Neural progenitor cell (in vitro differentiated cells): Measurements from ENCODE around the gene RAB8B. TPM values are rescaled to one million over a fixed set of nuclear protein-coding genes. Genes with fewer than 3 reads are reported as not detected.

ENCODE experiments used
- DNase-seq: peaks from one replicate; pipeline ENCODE4 v3.0.0-alpha.2; 2016; ENCODE audit warnings: low spot score
- H2AFZ ChIP-seq: fragments of 200-600 bp; sonication (generic); replicated peaks from 2 replicates; pipeline ENCODE4 v1.6.1; 2016; ENCODE audit warnings: antibody characterized with exemption
- H3F3A ChIP-seq: fragments of 200-600 bp; sonication (generic); 2 replicates; pipeline ENCODE4 v1.6.1; 2016; ENCODE audit warnings: antibody characterized with exemption, low read depth
- H3K27ac ChIP-seq: fragments of 200-600 bp; sonication (generic); 2 replicates; pipeline ENCODE4 v1.5.1; 2016; ENCODE audit warnings: mild to moderate bottlenecking
- H3K27me3 ChIP-seq: fragments of 200-600 bp; sonication (generic); 2 replicates; pipeline ENCODE4 v1.6.1; 2016; ENCODE audit warnings: mild to moderate bottlenecking, moderate library complexity
- H3K36me3 ChIP-seq: fragments of 200-600 bp; sonication (generic); 2 replicates; pipeline ENCODE4 v1.5.1; 2016
- H3K4me1 ChIP-seq: fragments of 200-600 bp; sonication (generic); 2 replicates; pipeline ENCODE4 v1.6.1; 2016; ENCODE audit warnings: mixed run types
- H3K4me2 ChIP-seq: fragments of 200-600 bp; sonication (generic); 2 replicates; pipeline ENCODE4 v1.6.1; 2016
- H3K4me3 ChIP-seq: fragments of 200-600 bp; sonication (generic); 2 replicates; pipeline ENCODE4 v1.5.1; 2016
- H3K79me2 ChIP-seq: fragments of 200-600 bp; sonication (generic); 2 replicates; pipeline ENCODE4 v1.6.1; 2016; ENCODE audit warnings: low read depth
- H3K9ac ChIP-seq: fragments of 200-600 bp; sonication (generic); 2 replicates; pipeline ENCODE4 v1.6.1; 2016
- H3K9me3 ChIP-seq: fragments of 200-600 bp; sonication (generic); 2 replicates; pipeline ENCODE4 v1.5.1; 2016; ENCODE audit warnings: low read depth
- H4K20me1 ChIP-seq: fragments of 200-600 bp; sonication (generic); 2 replicates; pipeline ENCODE4 v1.6.1; 2016; ENCODE audit warnings: low read depth
- H3K27ac Mint-ChIP-seq: 3 replicates; pipeline ENCODE4 v1.8.0; 2021; ENCODE audit warnings: mixed read lengths
- H3K27me3 Mint-ChIP-seq: 2 replicates; pipeline ENCODE4 v1.8.0; 2022; ENCODE audit warnings: low read depth, mild to moderate bottlenecking, inconsistent platforms, moderate library complexity, mixed read lengths; ENCODE audit not compliant: insufficient read depth
- H3K36me3 Mint-ChIP-seq: 3 replicates; pipeline ENCODE4 v1.8.0; 2021; ENCODE audit warnings: mixed read lengths
- H3K4me1 Mint-ChIP-seq: 3 replicates; pipeline ENCODE4 v1.8.0; 2021; ENCODE audit warnings: mixed read lengths
- H3K4me3 Mint-ChIP-seq: 3 replicates; pipeline ENCODE4 v1.8.0; 2021; ENCODE audit warnings: mild to moderate bottlenecking, moderate library complexity, mixed read lengths
- H3K9me3 Mint-ChIP-seq: 3 replicates; pipeline ENCODE4 v1.8.0; 2020; ENCODE audit warnings: mixed read lengths
- EZH2 ChIP-seq: fragments of 200-600 bp; sonication (generic); IDR thresholded peaks from 2 replicates; pipeline ENCODE4 v1.6.1; 2017; ENCODE audit warnings: antibody characterized with exemption, mild to moderate bottlenecking, moderate library complexity
- EZH2phosphoT487 ChIP-seq: fragments of 200-600 bp; sonication (generic); IDR thresholded peaks from 2 replicates; pipeline ENCODE4 v1.6.1; 2017; ENCODE audit warnings: antibody characterized with exemption
- total RNA-seq: library from RNA; depleted of rRNA; stranded (reverse); fragments of >200 nt; gene quantifications from 2 replicates; pipeline ENCODE4 v1.2.3, GENCODE V29; 2015; ENCODE audit warnings: low replicate concordance
- TF ChIP-seq, protein P1 (sequence below): fragments of 200-600 bp; sonication (generic); IDR thresholded peaks from 2 replicates; pipeline ENCODE4 v1.5.1; 2017; ENCODE audit warnings: antibody characterized with exemption, mild to moderate bottlenecking

Gene RAB8B
- total RNA-seq, 1 donor from 2014 or later = 107 TPM

DNA sequence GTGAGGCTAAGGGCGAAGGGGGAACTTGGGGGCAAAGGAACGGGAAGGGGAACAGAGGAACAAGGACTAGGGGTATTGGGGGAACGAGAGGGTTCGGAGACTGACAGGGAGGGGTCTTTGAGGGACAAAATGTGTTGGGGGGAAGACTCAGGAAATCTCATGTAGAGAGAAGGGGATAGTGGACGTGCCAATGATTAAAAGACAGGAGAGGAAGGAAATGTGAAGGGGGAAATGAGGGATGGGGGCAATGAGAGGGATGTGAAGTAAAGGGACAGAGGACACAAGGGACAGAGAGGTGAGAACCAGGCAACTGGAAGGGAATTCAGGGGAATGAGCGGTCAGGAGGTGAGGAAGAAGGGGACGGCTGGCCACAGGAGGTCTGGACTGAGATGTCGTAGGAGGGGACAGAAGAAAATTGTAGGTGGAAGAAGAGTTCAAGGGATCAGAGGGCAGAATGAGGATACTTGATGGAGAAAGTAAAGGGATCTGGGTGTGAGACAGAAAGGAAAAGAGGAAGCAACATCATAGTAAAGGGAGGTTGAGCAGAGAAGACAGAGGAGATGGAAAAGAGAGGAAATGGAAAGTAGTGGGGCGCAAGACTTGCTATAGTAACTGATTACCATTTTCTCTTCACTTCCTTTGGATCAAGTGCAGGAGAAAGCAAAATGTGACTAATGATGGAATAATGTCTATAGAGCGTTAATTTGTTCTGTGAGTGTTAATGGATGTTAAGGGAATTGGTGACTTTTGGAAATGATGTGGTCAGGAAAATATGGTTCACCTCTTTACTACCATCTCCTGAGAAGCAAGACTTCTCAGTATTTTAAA is 749 bp downstream of the RAB8B start:
- Mint-ChIP-seq H3K4me1 (peaks cover 51% of the 10 kb centered on the region), H3K27ac (peak overlapping the region; percentile 16), H3K36me3 (peaks cover 2% of the 10 kb centered on the region), H3K9me3 (no peaks in the 10 kb centered on the region), H3K4me3 (peak overlapping the region; percentile 88), H3K27me3 (peaks cover 3% of the 10 kb centered on the region)
- DNase-seq = peak; percentile 47
- Histone ChIP-seq H3K27ac (no peak overlapping the region), H2AFZ (peak overlapping the region; percentile 93), H3K9me3 (no peaks in the 10 kb centered on the region), H3K79me2 (peaks cover 54% of the 10 kb centered on the region), H3K36me3 (no peaks in the 10 kb centered on the region), H3K4me2 (peak overlapping the region; percentile 78), H3K27me3 (no peaks in the 10 kb centered on the region), H3F3A (peaks cover 12% of the 10 kb centered on the region), H3K4me3 (peak overlapping the region; percentile 98), H4K20me1 (peaks cover 22% of the 10 kb centered on the region), H3K4me1 (peaks cover 35% of the 10 kb centered on the region), H3K9ac (peak overlapping the region; percentile 59)
- TF ChIP-seq, protein P1, sequence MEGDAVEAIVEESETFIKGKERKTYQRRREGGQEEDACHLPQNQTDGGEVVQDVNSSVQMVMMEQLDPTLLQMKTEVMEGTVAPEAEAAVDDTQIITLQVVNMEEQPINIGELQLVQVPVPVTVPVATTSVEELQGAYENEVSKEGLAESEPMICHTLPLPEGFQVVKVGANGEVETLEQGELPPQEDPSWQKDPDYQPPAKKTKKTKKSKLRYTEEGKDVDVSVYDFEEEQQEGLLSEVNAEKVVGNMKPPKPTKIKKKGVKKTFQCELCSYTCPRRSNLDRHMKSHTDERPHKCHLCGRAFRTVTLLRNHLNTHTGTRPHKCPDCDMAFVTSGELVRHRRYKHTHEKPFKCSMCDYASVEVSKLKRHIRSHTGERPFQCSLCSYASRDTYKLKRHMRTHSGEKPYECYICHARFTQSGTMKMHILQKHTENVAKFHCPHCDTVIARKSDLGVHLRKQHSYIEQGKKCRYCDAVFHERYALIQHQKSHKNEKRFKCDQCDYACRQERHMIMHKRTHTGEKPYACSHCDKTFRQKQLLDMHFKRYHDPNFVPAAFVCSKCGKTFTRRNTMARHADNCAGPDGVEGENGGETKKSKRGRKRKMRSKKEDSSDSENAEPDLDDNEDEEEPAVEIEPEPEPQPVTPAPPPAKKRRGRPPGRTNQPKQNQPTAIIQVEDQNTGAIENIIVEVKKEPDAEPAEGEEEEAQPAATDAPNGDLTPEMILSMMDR = no peak
- TF ChIP-seq EZH2phosphoT487 = no peak
- TF ChIP-seq EZH2 = no peak

DNA sequence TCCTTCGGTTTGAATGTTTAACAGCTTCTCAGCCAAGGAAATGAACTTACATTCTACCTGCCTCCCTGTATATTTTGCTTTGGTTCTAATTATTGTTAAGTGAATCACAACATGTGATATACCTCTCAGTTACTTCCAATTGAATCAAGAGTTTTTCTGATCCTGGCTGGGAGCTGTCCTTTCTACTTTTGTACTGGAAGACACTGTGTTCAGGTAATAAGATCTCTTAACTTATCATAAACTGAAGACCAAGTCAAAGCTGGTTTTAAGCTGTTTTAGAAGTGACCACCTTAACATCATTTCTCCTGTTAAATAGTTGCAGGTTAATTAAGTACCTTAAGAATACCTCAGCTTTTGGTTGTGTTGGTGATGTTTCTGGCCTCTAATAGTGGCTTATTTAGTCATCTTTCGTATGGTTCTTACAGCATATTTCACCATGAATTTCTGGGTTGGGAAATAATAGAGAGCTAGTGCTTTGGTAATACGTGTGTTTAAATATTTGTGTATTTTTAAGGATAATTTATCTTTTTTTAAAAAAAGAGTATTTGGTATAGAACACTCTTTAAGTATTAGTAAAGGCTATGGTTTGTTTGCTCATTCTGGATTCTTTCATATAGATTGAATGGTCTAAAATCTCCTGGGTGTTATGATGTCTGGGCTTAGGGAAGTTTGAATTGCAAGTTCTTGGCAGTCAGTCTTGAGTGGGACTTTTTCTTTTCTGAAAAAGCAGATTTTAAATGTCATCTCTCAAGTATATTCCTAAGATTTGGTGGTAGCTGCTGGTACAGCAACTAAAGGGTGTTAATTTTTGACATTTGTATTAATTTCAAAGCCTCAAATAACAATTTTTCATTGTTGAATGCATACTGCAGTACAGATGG is 1.6 kb downstream of the RAB8B start:
- Histone ChIP-seq H3K36me3 (no peaks in the 10 kb centered on the region), H3K9me3 (no peaks in the 10 kb centered on the region), H3K9ac (no peak overlapping the region), H3K4me2 (peak overlapping the region; percentile 78), H3K79me2 (peaks cover 63% of the 10 kb centered on the region), H3K27me3 (no peaks in the 10 kb centered on the region), H2AFZ (no peak overlapping the region), H3F3A (peaks cover 12% of the 10 kb centered on the region), H4K20me1 (peaks cover 27% of the 10 kb centered on the region), H3K27ac (no peak overlapping the region), H3K4me1 (peaks cover 38% of the 10 kb centered on the region), H3K4me3 (peak overlapping the region; percentile 98)
- Mint-ChIP-seq H3K27me3 (peaks cover 3% of the 10 kb centered on the region), H3K27ac (no peak overlapping the region), H3K36me3 (peaks cover 2% of the 10 kb centered on the region), H3K9me3 (no peaks in the 10 kb centered on the region), H3K4me3 (peak overlapping the region; percentile 88), H3K4me1 (peaks cover 54% of the 10 kb centered on the region)
- no peak for DNase-seq
- no peak for TF ChIP-seq EZH2
- no peak for TF ChIP-seq EZH2phosphoT487
- TF ChIP-seq, protein P1 = no peak

DNA sequence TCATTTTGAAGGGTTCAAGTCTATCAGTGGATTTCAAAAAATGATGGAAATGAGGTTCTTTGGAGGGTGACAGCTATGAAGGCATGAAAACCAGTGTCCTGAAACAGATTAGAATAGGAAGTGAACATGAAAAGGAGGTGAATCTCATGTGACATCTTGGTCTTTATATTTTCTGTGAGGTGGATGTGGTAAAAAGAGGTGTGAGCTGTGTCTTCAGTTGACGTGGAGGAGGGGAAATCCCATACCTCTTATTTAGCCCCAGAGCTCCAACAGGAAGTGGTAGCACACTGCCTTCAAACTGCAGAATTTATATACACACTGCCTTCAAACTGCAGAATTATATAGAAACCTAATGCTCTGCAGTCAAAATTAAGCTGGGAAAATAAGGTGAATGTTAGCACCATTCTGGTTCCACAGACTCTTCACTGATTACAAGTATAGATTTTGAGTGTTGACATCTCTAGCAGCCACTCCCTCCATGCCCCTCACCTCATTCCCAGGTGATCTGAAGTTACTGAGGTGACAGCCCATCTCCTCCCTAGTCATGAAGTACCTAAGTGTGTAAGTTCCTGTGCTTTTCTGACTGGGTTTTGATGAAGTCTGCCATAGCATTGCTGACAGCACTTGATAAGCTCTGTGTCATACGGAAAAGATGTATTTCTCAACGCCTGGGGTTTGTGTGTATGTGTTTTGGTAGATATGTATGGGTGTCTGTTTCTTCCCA is 2.7 kb downstream of the RAB8B start:
- Mint-ChIP-seq H3K27ac (no peak overlapping the region), H3K4me1 (peaks cover 57% of the 10 kb centered on the region)
- H3K4me3 ChIP-seq = no peak overlapping the region

More for the DNA sequence above, 2.7 kb downstream of the RAB8B start:
- Histone ChIP-seq H3K4me1 (peaks cover 49% of the 10 kb centered on the region), H3F3A (peaks cover 12% of the 10 kb centered on the region), H3K9ac (no peak overlapping the region), H3K79me2 (peaks cover 73% of the 10 kb centered on the region), H3K36me3 (no peaks in the 10 kb centered on the region), H3K9me3 (no peaks in the 10 kb centered on the region), H4K20me1 (peaks cover 36% of the 10 kb centered on the region), H3K27ac (no peak overlapping the region), H3K4me2 (peak overlapping the region; percentile 78), H3K27me3 (no peaks in the 10 kb centered on the region), H2AFZ (no peak overlapping the region)
- TF ChIP-seq, protein P1 = no peak
- TF ChIP-seq EZH2 (no peak), EZH2phosphoT487 (no peak)
- peaks cover 2% of the 10 kb centered on the region for H3K36me3 Mint-ChIP-seq
- DNase-seq = no peak
- H3K27me3 Mint-ChIP-seq = peaks cover 3% of the 10 kb centered on the region
- no peak overlapping the region for H3K4me3 Mint-ChIP-seq
- no peaks in the 10 kb centered on the region for H3K9me3 Mint-ChIP-seq
